ENCODE data around the gene ARPC5L. TPM values are rescaled to one million over a fixed set of nuclear protein-coding genes. Genes with fewer than 3 reads are reported as not detected.
A peak's percentile ranks its signal among the peaks of the same experiment; 100 is the strongest.

The ARPC5L gene
- total RNA-seq, 2 donors from 2014 or later, result 50.9 to 51.4 TPM

DNA sequence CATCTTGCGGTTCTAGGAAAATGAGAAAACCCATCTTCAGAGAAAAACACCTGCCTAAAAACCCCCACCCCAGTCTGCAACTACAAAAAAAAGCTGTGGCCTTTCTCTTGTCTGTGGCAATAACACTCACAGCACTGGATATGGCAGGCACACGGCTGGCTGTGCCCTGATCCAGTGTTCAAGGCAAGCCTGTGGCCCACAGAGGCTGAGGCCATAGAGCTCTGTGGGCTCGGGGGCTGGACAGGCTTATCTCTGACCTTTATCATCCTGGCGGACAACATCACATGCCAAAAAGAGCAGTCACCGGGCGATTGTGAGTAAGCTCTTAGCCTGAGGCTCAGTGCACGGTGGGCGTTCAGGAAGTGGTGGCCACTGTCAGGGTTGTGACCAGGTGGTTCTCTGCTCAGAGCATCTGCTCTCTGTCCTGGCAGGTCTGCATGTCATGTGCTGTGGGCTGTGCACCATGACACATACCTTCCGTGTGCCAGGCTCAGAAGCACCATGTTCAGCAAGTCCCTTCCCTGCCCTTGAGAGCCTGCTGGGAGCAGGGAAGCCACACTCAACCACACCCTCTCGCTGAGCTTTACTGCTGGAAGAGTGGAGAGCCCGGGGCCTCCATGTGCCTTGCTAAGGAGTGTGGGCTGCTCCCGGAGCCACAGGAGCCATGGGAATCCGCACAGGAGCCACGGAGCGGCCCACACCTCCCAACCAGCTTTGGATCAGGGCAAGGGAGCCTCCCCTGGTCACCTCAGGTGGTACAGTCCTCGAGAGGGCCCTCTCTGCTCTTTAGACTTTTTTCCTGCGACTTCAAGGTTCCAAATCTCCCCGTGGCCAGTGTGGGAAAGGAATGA lies 43.3 kb upstream of the ARPC5L start:
- no peaks in the 10 kb centered on the region for H3K27me3 ChIP-seq (ENCODE audit: control insufficient read depth, insufficient read depth, low read length, poor library complexity, severe bottlenecking)
- H3K36me3 ChIP-seq (ENCODE audit: control insufficient read depth, insufficient read depth, low read length), result no peaks in the 10 kb centered on the region
- Mint-ChIP-seq H3K27me3 (ENCODE audit: insufficient read depth) (no peaks in the 10 kb centered on the region), H3K27ac (peak overlapping the region; percentile 52), H3K4me3 (no peak overlapping the region), H3K4me1 (peaks cover 8% of the 10 kb centered on the region), H3K36me3 (ENCODE audit: low read depth) (no peaks in the 10 kb centered on the region), H3K9me3 (no peaks in the 10 kb centered on the region)
- H3K9ac ChIP-seq (ENCODE audit: extremely low read depth, low read length, poor library complexity, severe bottlenecking), result no peak overlapping the region
- H3K4me3 ChIP-seq (ENCODE audit: low read length), result no peak overlapping the region
- H3K4me1 ChIP-seq (ENCODE audit: control insufficient read depth, insufficient read depth, low read length), result peaks cover 5% of the 10 kb centered on the region
- peak; percentile 87 for DNase-seq
- peak overlapping the region; percentile 32 for H3K27ac ChIP-seq (ENCODE audit: low read depth, low read length)
- TF ChIP-seq CTCF (conservative IDR thresholded peaks at IDR 0.05), result peak; percentile 45
- H3K9me3 ChIP-seq (ENCODE audit: control insufficient read depth, low read length), result no peaks in the 10 kb centered on the region
- 83 to 87% methylated on average over 13 to 18 of the region's 18 CpGs for WGBS, 2 experiments (ENCODE audit: insufficient coverage in 1 of 2, insufficient read length in 1 of 2)

GRCh38 chr9:124820698-124821623 lies 41.0 kb upstream of the ARPC5L start:
- DNase-seq, result no peak
- no peak overlapping the region for H3K4me3 Mint-ChIP-seq
- Histone ChIP-seq H3K36me3 (ENCODE audit: control insufficient read depth, insufficient read depth, low read length) (no peaks in the 10 kb centered on the region), H3K27ac (ENCODE audit: low read depth, low read length) (peak overlapping the region; percentile 32), H3K9me3 (ENCODE audit: control insufficient read depth, low read length) (peaks cover under 1% of the 10 kb centered on the region), H3K4me3 (ENCODE audit: low read length) (no peak overlapping the region), H3K27me3 (ENCODE audit: control insufficient read depth, insufficient read depth, low read length, poor library complexity, severe bottlenecking) (no peaks in the 10 kb centered on the region), H3K9ac (ENCODE audit: extremely low read depth, low read length, poor library complexity, severe bottlenecking) (no peak overlapping the region), H3K4me1 (ENCODE audit: control insufficient read depth, insufficient read depth, low read length) (peaks cover 5% of the 10 kb centered on the region)
- no peak overlapping the region for H3K27ac Mint-ChIP-seq
- 80 to 85% methylated on average over 10 to 12 of the region's 12 CpGs for WGBS, 2 experiments (ENCODE audit: insufficient coverage in 1 of 2, insufficient read length in 1 of 2)
- H3K36me3 Mint-ChIP-seq (ENCODE audit: low read depth), result no peaks in the 10 kb centered on the region
- H3K27me3 Mint-ChIP-seq (ENCODE audit: insufficient read depth), result no peaks in the 10 kb centered on the region
- TF ChIP-seq CTCF (conservative IDR thresholded peaks at IDR 0.05), result no peak
- H3K9me3 Mint-ChIP-seq, result peaks cover 6% of the 10 kb centered on the region
- H3K4me1 Mint-ChIP-seq, result peaks cover 4% of the 10 kb centered on the region

- Histone ChIP-seq H3K4me3 (ENCODE audit: low read length) (no peak overlapping the region), H3K27me3 (ENCODE audit: control insufficient read depth, insufficient read depth, low read length, poor library complexity, severe bottlenecking) (no peaks in the 10 kb centered on the region), H3K9me3 (ENCODE audit: control insufficient read depth, low read length) (peaks cover 4% of the 10 kb centered on the region), H3K4me1 (ENCODE audit: control insufficient read depth, insufficient read depth, low read length) (peaks cover 3% of the 10 kb centered on the region), H3K27ac (ENCODE audit: low read depth, low read length) (no peak overlapping the region), H3K36me3 (ENCODE audit: control insufficient read depth, insufficient read depth, low read length) (no peaks in the 10 kb centered on the region), H3K9ac (ENCODE audit: extremely low read depth, low read length, poor library complexity, severe bottlenecking) (no peak overlapping the region)
- H3K4me3 Mint-ChIP-seq, result no peak overlapping the region
- WGBS, 2 experiments (ENCODE audit: insufficient coverage in 1 of 2, insufficient read length in 1 of 2), result 71 to 74% methylated on average over 1 to 2 of the region's 2 CpGs
- peaks cover 13% of the 10 kb centered on the region for H3K9me3 Mint-ChIP-seq
- H3K36me3 Mint-ChIP-seq (ENCODE audit: low read depth), result no peaks in the 10 kb centered on the region
- peaks cover 12% of the 10 kb centered on the region for H3K4me1 Mint-ChIP-seq
- no peak for TF ChIP-seq CTCF (conservative IDR thresholded peaks at IDR 0.05)
- DNase-seq, result no peak
- no peaks in the 10 kb centered on the region for H3K27me3 Mint-ChIP-seq (ENCODE audit: insufficient read depth)
- no peak overlapping the region for H3K27ac Mint-ChIP-seq
These were observed 33.2 kb upstream of the ARPC5L start for GRCh38 chr9:124828489-124829333.
